Mammary epithelial cell (primary cell): ENCODE data around the gene FAAH2.

Source experiments
- EZH2 ChIP-seq: IDR thresholded peaks from 2 replicates; pipeline ENCODE4 v1.6.1; 2012; ENCODE audit warnings: low read length, inconsistent platforms, borderline replicate concordance
- TF ChIP-seq, protein P1 (sequence below), 2 donors: IDR thresholded peaks in 1 of 2; conservative IDR thresholded peaks in 1 of 2; 2 replicates each; pipeline ENCODE4 v1.5.1; 2011 to 2012; ENCODE audit warnings: inconsistent platforms in 2 of 2, low read length in 2 of 2, mild to moderate bottlenecking in 2 of 2, control low read depth in 1 of 2, low read depth in 1 of 2; ENCODE audit not compliant: insufficient read depth in 1 of 2; ENCODE audit errors: extremely low read depth in 1 of 2

- TF ChIP-seq, protein P1, sequence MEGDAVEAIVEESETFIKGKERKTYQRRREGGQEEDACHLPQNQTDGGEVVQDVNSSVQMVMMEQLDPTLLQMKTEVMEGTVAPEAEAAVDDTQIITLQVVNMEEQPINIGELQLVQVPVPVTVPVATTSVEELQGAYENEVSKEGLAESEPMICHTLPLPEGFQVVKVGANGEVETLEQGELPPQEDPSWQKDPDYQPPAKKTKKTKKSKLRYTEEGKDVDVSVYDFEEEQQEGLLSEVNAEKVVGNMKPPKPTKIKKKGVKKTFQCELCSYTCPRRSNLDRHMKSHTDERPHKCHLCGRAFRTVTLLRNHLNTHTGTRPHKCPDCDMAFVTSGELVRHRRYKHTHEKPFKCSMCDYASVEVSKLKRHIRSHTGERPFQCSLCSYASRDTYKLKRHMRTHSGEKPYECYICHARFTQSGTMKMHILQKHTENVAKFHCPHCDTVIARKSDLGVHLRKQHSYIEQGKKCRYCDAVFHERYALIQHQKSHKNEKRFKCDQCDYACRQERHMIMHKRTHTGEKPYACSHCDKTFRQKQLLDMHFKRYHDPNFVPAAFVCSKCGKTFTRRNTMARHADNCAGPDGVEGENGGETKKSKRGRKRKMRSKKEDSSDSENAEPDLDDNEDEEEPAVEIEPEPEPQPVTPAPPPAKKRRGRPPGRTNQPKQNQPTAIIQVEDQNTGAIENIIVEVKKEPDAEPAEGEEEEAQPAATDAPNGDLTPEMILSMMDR (conservative IDR thresholded peaks at IDR 0.05 in 1 of 2, IDR thresholded peaks at IDR 0.05 in 1 of 2; ENCODE audit: extremely low read depth in 1 of 2, insufficient read depth in 1 of 2, low read depth in 1 of 2, low read length in 2 of 2): no peak
- no peak for TF ChIP-seq EZH2
Observed at GRCh38 chrX:57265126-57265525, 21.4 kb upstream of the FAAH2 start.
